GM18498 (cell line): ENCODE measurements around the gene SIAH3.
"Not testable (repeated sequence)": the region's sequence is repeated elsewhere in the genome, so short reads cannot be mapped to it uniquely, and the experiment has no call there.

Source experiments
- ATAC-seq: cut with Tn5 transposase; IDR thresholded peaks from one replicate; pipeline ENCODE4 v1.9.1; 2021; ENCODE audit warnings: mild to moderate bottlenecking, moderate library complexity; ENCODE audit not compliant: unreplicated experiment

Gene SIAH3

GRCh38 chr13:45784755-45785675 is 66.5 kb downstream of the SIAH3 start:
- ATAC-seq: no peak

GRCh38 chr13:45783346-45784043 is 68.1 kb downstream of the SIAH3 start:
- ATAC-seq: no peak

- ATAC-seq: no peak
Measured at GRCh38 chr13:45782327-45783045, 69.1 kb downstream of the SIAH3 start.

GRCh38 chr13:45781553-45782326 is 69.8 kb downstream of the SIAH3 start:
- no peak for ATAC-seq

GRCh38 chr13:45779901-45780300 is 71.7 kb downstream of the SIAH3 start:
- ATAC-seq: no peak

GRCh38 chr13:45778882-45779281 is 72.7 kb downstream of the SIAH3 start:
- ATAC-seq: no peak

- ATAC-seq: no peak
Measured at GRCh38 chr13:45776748-45777147, 74.8 kb downstream of the SIAH3 start.

- ATAC-seq: no peak
Measured at GRCh38 chr13:45775401-45775963, 76.1 kb downstream of the SIAH3 start.

GRCh38 chr13:45773944-45774343 is 77.6 kb downstream of the SIAH3 start:
- no peak for ATAC-seq

- no peak for ATAC-seq
Measured at GRCh38 chr13:45773236-45773635, 78.3 kb downstream of the SIAH3 start.

GRCh38 chr13:45770886-45771285 is 80.7 kb downstream of the SIAH3 start:
- ATAC-seq: no peak

GRCh38 chr13:45768656-45769479 is 82.7 kb downstream of the SIAH3 start:
- no peak for ATAC-seq

GRCh38 chr13:45765464-45765863 is 86.1 kb downstream of the SIAH3 start:
- no peak for ATAC-seq

- no peak for ATAC-seq
Measured at GRCh38 chr13:45763419-45763818, 88.1 kb downstream of the SIAH3 start.

GRCh38 chr13:45757589-45757988 is 94.0 kb downstream of the SIAH3 start:
- not testable (repeated sequence) for ATAC-seq

GRCh38 chr13:45756498-45756897 is 95.1 kb downstream of the SIAH3 start:
- ATAC-seq: not testable (repeated sequence)

GRCh38 chr13:45752510-45752909 is 99.0 kb downstream of the SIAH3 start:
- ATAC-seq: no peak

- no peak for ATAC-seq
Measured at GRCh38 chr13:45751885-45752284, 99.7 kb downstream of the SIAH3 start.

- ATAC-seq: no peak
Measured at GRCh38 chr13:45750566-45750965, 101.0 kb downstream of the SIAH3 start.
